ENCODE measurements around the gene MYO5B.

- no peak for TF ChIP-seq CTCF (IDR thresholded peaks at IDR 0.05; ENCODE audit: borderline replicate concordance, extremely low read depth, low read length, poor library complexity, severe bottlenecking)
- no peak for TF ChIP-seq EZH2 (IDR thresholded peaks at IDR 0.05; ENCODE audit: borderline replicate concordance, low read depth, low read length, severe bottlenecking)
Observed at GRCh38 chr18:50188652-50189051, 6.3 kb downstream of the MYO5B start.

All from DND-41 (cell line).